Kidney (tissue), 14 donors: ENCODE data around the gene TEAD1. TPM values are rescaled to one million over a fixed set of nuclear protein-coding genes. Genes with fewer than 3 reads are reported as not detected.

Experiments
- DNase-seq, 5 donors: peaks; one replicate each; pipeline ENCODE4 v3.0.0-alpha.2; 2013 to 2020
- FAIRE-seq: peaks from 2 replicates; lab custom pipeline; 2012; peaks lifted over from hg19 to GRCh38; lab: Jason Lieb, UNC
- H3K27ac ChIP-seq, 2 donors: one replicate each; pipeline ENCODE4 v1.7.0; 2013; ENCODE audit warnings: low read depth in 2 of 2, low read length in 2 of 2, inconsistent platforms in 1 of 2
- H3K27me3 ChIP-seq: one replicate; pipeline ENCODE4 v1.7.1; 2013; ENCODE audit warnings: low read length, inconsistent platforms; ENCODE audit not compliant: control insufficient read depth, insufficient read depth
- H3K36me3 ChIP-seq, 3 donors: one replicate each; pipeline versions ENCODE4 v1.7.0 to v1.7.1; 2013; ENCODE audit warnings: low read length in 3 of 3, control low read depth in 1 of 3, inconsistent platforms in 1 of 3; ENCODE audit not compliant: insufficient read depth in 3 of 3, control insufficient read depth in 2 of 3
- H3K4me1 ChIP-seq, 3 donors: one replicate each; pipeline versions ENCODE4 v1.7.0 to v1.7.1; 2013; ENCODE audit warnings: low read length in 3 of 3, inconsistent platforms in 1 of 3, low read depth in 1 of 3; ENCODE audit not compliant: control insufficient read depth in 2 of 3, insufficient read depth in 2 of 3
- H3K4me3 ChIP-seq, 3 donors: one replicate each; pipeline versions ENCODE4 v1.7.0 to v1.8.1; 2013; ENCODE audit warnings: low read length in 3 of 3, control low read depth in 1 of 3, inconsistent platforms in 1 of 3
- H3K9ac ChIP-seq, 3 donors: one replicate each; pipeline versions ENCODE4 v1.7.0 to v1.7.1; 2013; ENCODE audit warnings: low read length in 3 of 3, control low read depth in 1 of 3, inconsistent platforms in 1 of 3
- H3K9me3 ChIP-seq, 3 donors: one replicate each; pipeline versions ENCODE4 v1.7.0 to v1.7.1; 2013; ENCODE audit warnings: low read length in 3 of 3, control low read depth in 1 of 3, inconsistent platforms in 1 of 3; ENCODE audit not compliant: control insufficient read depth in 2 of 3, insufficient read depth in 1 of 3
- CTCF ChIP-seq: IDR thresholded peaks from 3 replicates; pipeline ENCODE4 v1.5.1; 2012; ENCODE audit warnings: mild to moderate bottlenecking, moderate library complexity, borderline replicate concordance; ENCODE audit not compliant: insufficient read depth; ENCODE audit errors: extremely low read depth
- intact Hi-C: fragments of 100-400 bp; cut with DNase I; formaldehyde crosslinking; loops from one replicate; pipeline ENCODE4 v1.11.1; 2022
- polyA plus RNA-seq: library from polyadenylated mRNA; stranded (reverse); fragments of 350-450 nt; fragmentation: Illumina TruSeq; extraction: RNeasy Lipid Tissue Mini Kit (QIAGEN cat#74804); gene quantifications from one replicate; pipeline ENCODE4 v1.2.3, GENCODE V29; 2014; ENCODE audit warnings: low read depth, low replicate concordance; ENCODE audit not compliant: insufficient read depth
- total RNA-seq: library from RNA; stranded (reverse); fragmentation: NEBNext Ultra II Directional; extraction: Animal tissue kit (Norgen Biotek cat#: 25700); gene quantifications from one replicate; pipeline ENCODE4 v1.2.1, GENCODE V29; 2021
- donor health status: control.
- donor health status: control.
- donor health status: control.
- donor health status: control.
- donor health status: control.
- donor health status: DM: yes; HTN: yes; CAD: no.
- donor health status: Normal renal cell carcinoma (clear cell type).

The TEAD1 gene
- total and polyA plus RNA-seq, 2 donors from 2014 or later: 7.6 to 77.2 TPM

GRCh38 chr11:12777208-12777874 lies 103.1 kb downstream of the TEAD1 start:
- no peak overlapping the region for H3K9ac ChIP-seq
- TF ChIP-seq CTCF: no peak
- no peaks in the 10 kb centered on the region for H3K36me3 ChIP-seq
- no peak overlapping the region for H3K27ac ChIP-seq
- no peak for FAIRE-seq
- DNase-seq: no peak
- H3K27me3 ChIP-seq: no peaks in the 10 kb centered on the region
- H3K4me3 ChIP-seq: no peak overlapping the region
- H3K9me3 ChIP-seq: no peaks in the 10 kb centered on the region
- peaks cover 0 to 4% (median 0%) of the 10 kb centered on the region in 3 donors for H3K4me1 ChIP-seq
- intact Hi-C loops: no loop called here

- DNase-seq (no peak), FAIRE-seq (no peak)
- Histone ChIP-seq H3K27ac (no peak overlapping the region), H3K9me3 (no peaks in the 10 kb centered on the region), H3K4me3 (no peak overlapping the region), H3K27me3 (no peaks in the 10 kb centered on the region), H3K9ac (no peak overlapping the region), H3K4me1 (peaks cover 0 to 4% (median 0%) of the 10 kb centered on the region in 3 donors), H3K36me3 (no peaks in the 10 kb centered on the region)
- no peak for TF ChIP-seq CTCF
- intact Hi-C loops: no loop called here
Observed at GRCh38 chr11:12778240-12778905, 104.2 kb downstream of the TEAD1 start.

- no peak for FAIRE-seq
- intact Hi-C loops: no loop called here
Observed at GRCh38 chr11:12783765-12784164, 109.5 kb downstream of the TEAD1 start.

More at GRCh38 chr11:12783765-12784164, 109.5 kb downstream of the TEAD1 start:
- TF ChIP-seq CTCF: no peak
- no peak overlapping the region for H3K9ac ChIP-seq
- no peaks in the 10 kb centered on the region for H3K9me3 ChIP-seq
- H3K27ac ChIP-seq: no peak overlapping the region
- no peaks in the 10 kb centered on the region for H3K27me3 ChIP-seq
- no peaks in the 10 kb centered on the region for H3K36me3 ChIP-seq
- H3K4me3 ChIP-seq: no peak overlapping the region
- H3K4me1 ChIP-seq: no peaks in the 10 kb centered on the region
- DNase-seq: no peak
